ENCODE results near the gene CDK4.

CDK4 gene

GRCh38 chr12:57769594-57769993, 17.5 kb upstream of the CDK4 start:
- TF ChIP-seq EGR1 (IDR thresholded peaks at IDR 0.05) (no peak), MAX (IDR thresholded peaks at IDR 0.05) (no peak), FOXM1 (IDR thresholded peaks at IDR 0.05; ENCODE audit: borderline replicate concordance, low read depth) (no peak), TCF12 (IDR thresholded peaks at IDR 0.05; ENCODE audit: low read depth) (no peak), NFIC (IDR thresholded peaks at IDR 0.05) (no peak), TAF1 (IDR thresholded peaks at IDR 0.05; ENCODE audit: low read depth) (no peak), CEBPB (IDR thresholded peaks at IDR 0.05) (no peak), CREB1 (IDR thresholded peaks at IDR 0.05; ENCODE audit: low read depth) (no peak), YY1 (IDR thresholded peaks at IDR 0.05; ENCODE audit: low read depth) (no peak), EP300 (IDR thresholded peaks at IDR 0.05; ENCODE audit: borderline replicate concordance) (no peak), ZBTB7A (IDR thresholded peaks at IDR 0.05; ENCODE audit: low read depth) (no peak), REST (IDR thresholded peaks at IDR 0.05; ENCODE audit: low read depth) (no peak), RAD21 (IDR thresholded peaks at IDR 0.05; ENCODE audit: low read depth) (no peak)

GRCh38 chr12:57767876-57768275, 15.8 kb upstream of the CDK4 start:
- no peak for TF ChIP-seq MAX (IDR thresholded peaks at IDR 0.05)
- TF ChIP-seq NFIC (IDR thresholded peaks at IDR 0.05), result no peak
- TF ChIP-seq CEBPB (IDR thresholded peaks at IDR 0.05), result no peak
- TF ChIP-seq, protein P1, sequence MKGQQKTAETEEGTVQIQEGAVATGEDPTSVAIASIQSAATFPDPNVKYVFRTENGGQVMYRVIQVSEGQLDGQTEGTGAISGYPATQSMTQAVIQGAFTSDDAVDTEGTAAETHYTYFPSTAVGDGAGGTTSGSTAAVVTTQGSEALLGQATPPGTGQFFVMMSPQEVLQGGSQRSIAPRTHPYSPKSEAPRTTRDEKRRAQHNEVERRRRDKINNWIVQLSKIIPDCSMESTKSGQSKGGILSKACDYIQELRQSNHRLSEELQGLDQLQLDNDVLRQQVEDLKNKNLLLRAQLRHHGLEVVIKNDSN (IDR thresholded peaks at IDR 0.05), result no peak
- no peak for TF ChIP-seq EGR1 (IDR thresholded peaks at IDR 0.05)
- TF ChIP-seq FOXM1 (IDR thresholded peaks at IDR 0.05; ENCODE audit: borderline replicate concordance, low read depth), result no peak
- TF ChIP-seq CREB1 (IDR thresholded peaks at IDR 0.05; ENCODE audit: low read depth), result no peak
- TF ChIP-seq EP300 (IDR thresholded peaks at IDR 0.05; ENCODE audit: borderline replicate concordance), result no peak
- no peak for TF ChIP-seq RAD21 (IDR thresholded peaks at IDR 0.05; ENCODE audit: low read depth)
- no peak for TF ChIP-seq TCF12 (IDR thresholded peaks at IDR 0.05; ENCODE audit: low read depth)
- TF ChIP-seq TAF1 (IDR thresholded peaks at IDR 0.05; ENCODE audit: low read depth), result no peak
- TF ChIP-seq YY1 (IDR thresholded peaks at IDR 0.05; ENCODE audit: low read depth), result no peak

DNA sequence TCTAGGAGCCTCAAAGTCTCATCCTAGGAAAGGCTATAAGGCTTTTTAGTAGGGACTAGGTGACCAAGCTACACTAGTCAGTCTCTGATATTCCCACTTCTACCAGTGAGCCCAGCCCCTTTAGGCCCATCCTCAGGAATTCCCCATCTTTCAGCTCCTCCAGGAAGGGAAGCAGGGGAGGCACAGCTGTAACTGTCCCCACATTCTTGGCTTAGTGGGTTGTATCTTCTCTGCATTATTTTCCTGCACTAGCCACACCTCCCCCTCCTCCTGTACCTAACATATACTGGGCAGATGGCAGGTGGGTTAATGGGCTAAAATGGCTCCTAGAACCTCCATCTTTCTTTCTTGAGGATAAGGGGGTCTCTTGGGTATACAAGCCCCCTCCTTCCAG, 15.2 kb upstream of the CDK4 start:
- TF ChIP-seq FOXM1 (IDR thresholded peaks at IDR 0.05; ENCODE audit: borderline replicate concordance, low read depth) (no peak), CREB1 (IDR thresholded peaks at IDR 0.05; ENCODE audit: low read depth) (no peak), CEBPB (IDR thresholded peaks at IDR 0.05) (no peak), ZBTB7A (IDR thresholded peaks at IDR 0.05; ENCODE audit: low read depth) (no peak)

GRCh38 chr12:57766464-57767304, 14.6 kb upstream of the CDK4 start, which contains the start of gene CYP27B1:
Gene CYP27B1 (minus strand): TSS chr12:57767078. CDS start chr12:57767041, 37 bp downstream.
- TF ChIP-seq CEBPB (IDR thresholded peaks at IDR 0.05) (peak; percentile 76), FOXM1 (IDR thresholded peaks at IDR 0.05; ENCODE audit: borderline replicate concordance, low read depth) (no peak), MAX (IDR thresholded peaks at IDR 0.05) (0 out of 2 replicates have a peak, but pooled peaks have one; percentile 32), NFIC (IDR thresholded peaks at IDR 0.05) (peak; percentile 27; the same call in 1 of the 2 replicates), ZBTB7A (IDR thresholded peaks at IDR 0.05; ENCODE audit: low read depth) (peak; percentile 73; the same call in 1 of the 2 replicates), TCF12 (IDR thresholded peaks at IDR 0.05; ENCODE audit: low read depth) (0 out of 2 replicates have a peak, but pooled peaks have one; percentile 34)

DNA sequence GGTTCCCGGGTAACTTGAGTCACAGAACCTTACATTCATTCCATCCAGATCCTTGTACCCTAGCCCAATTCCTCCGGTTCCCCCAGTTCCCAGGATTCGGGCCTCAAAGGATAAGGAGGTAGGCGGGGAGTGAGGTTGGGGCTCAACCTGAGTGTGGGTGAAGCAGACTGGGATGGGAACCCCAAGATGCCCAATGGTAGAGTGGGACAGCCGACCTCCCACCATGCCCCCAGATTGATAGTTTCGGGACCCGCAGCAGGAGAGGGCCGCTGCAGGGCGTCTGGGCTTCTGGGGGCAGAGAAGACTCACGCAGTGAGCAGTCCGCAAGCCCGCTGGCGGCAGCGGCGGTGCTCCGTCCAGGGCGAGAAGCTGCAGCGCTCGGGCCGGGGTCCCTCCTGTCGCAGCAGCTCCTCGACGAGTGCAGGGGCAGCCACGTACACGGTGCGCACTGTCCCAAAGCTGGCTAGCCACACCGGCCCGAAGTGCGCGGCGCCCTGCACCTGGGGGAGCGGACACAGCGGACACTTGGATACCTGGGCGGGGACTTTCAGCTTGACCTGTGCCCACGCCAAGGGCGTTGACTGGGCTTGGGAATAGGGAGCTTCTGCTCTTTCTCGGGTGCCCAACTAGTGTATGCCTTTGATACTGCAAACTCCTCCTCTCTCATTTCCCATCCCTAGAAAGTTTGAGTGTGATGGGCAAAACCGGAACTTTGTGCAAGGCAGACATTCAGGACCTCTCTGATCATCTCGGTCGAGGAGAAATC, 13.8 kb upstream of the CDK4 start:
- TF ChIP-seq REST (IDR thresholded peaks at IDR 0.05; ENCODE audit: low read depth), result no peak
- TF ChIP-seq TAF1 (IDR thresholded peaks at IDR 0.05; ENCODE audit: low read depth), result no peak
- no peak for TF ChIP-seq TCF12 (IDR thresholded peaks at IDR 0.05; ENCODE audit: low read depth)
- TF ChIP-seq TEAD4 (IDR thresholded peaks at IDR 0.05), result no peak
- no peak for TF ChIP-seq MAX (IDR thresholded peaks at IDR 0.05)
- no peak for TF ChIP-seq CREB1 (IDR thresholded peaks at IDR 0.05; ENCODE audit: low read depth)
- TF ChIP-seq RAD21 (IDR thresholded peaks at IDR 0.05; ENCODE audit: low read depth), result no peak
- TF ChIP-seq FOXM1 (IDR thresholded peaks at IDR 0.05; ENCODE audit: borderline replicate concordance, low read depth), result no peak
- TF ChIP-seq EP300 (IDR thresholded peaks at IDR 0.05; ENCODE audit: borderline replicate concordance), result no peak
- no peak for TF ChIP-seq YY1 (IDR thresholded peaks at IDR 0.05; ENCODE audit: low read depth)
- no peak for TF ChIP-seq EGR1 (IDR thresholded peaks at IDR 0.05)
- no peak for TF ChIP-seq NFIC (IDR thresholded peaks at IDR 0.05)
- TF ChIP-seq, protein P1 (IDR thresholded peaks at IDR 0.05), result no peak
- TF ChIP-seq ZBTB7A (IDR thresholded peaks at IDR 0.05; ENCODE audit: low read depth), result no peak
